Stimulated activated CD8-positive, alpha-beta memory T cell treated with anti-CD3 and anti-CD28 coated beads, Interleukin-15, amount 100 ng/mL, for 48 hours (primary cell): ENCODE data around the gene TPSB2.
"Not testable (repeated sequence)": the region's sequence is repeated elsewhere in the genome, so short reads cannot be mapped to it uniquely, and the experiment has no call there.

Experiments
- DNase-seq, 2 donors: peaks; one replicate each; pipeline ENCODE4 v3.0.0-alpha.2; 2020; ENCODE audit warnings: low read depth in 2 of 2

Gene TPSB2

GRCh38 chr16:1241081-1241480 lies 11.1 kb upstream of the TPSB2 start:
- not testable (repeated sequence) for DNase-seq

DNA sequence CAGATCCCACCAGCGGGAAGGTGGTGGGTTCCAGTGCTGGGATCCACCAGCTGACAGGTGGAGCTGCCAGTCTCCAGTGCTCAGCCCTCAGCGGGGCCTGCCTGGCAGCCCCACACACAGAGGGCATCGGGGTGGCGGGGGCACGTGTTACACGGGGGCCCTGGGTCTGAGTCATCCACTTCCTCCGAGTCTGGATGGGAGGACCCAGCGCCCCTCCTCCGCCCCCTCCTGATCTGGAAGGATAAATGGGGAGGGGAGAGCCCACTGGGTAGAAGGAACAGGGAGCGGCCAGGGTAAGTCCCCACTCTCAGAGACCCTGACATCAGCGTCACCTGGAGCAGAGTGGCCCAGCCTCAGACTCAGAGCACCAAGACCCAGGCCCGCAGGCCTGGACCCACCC lies 10.5 kb upstream of the TPSB2 start, which contains the start of gene TPSAB1:
Gene TPSAB1, plus strand, starts transcription at position 270 of the 400 bp plus-strand sequence. CDS start 234 bp downstream, outside the sequence.
- DNase-seq = not testable (repeated sequence)

DNA sequence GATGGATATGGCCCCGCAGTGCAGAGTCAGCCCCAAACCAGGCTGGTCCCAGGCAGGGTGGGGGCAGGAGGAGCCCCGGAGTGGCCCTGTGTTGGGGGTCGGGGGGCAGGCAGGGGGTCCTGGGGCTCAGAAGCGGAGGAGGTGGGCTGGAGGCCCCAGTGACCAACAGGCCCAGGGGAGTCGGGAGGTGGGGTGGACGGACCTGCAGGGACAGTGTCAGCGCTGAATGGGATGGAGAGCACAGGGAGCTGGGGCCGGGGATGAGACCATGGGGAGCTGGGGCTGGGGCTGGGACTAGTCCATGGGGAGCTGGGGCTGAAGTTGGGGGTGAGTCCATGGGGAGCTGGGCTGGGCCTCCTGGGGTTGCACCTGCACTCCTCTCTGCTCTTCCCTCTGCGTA lies 9.6 kb upstream of the TPSB2 start:
- not testable (repeated sequence) for DNase-seq

- not testable (repeated sequence) for DNase-seq
Observed at GRCh38 chr16:1238909-1239308, 8.9 kb upstream of the TPSB2 start.

DNA sequence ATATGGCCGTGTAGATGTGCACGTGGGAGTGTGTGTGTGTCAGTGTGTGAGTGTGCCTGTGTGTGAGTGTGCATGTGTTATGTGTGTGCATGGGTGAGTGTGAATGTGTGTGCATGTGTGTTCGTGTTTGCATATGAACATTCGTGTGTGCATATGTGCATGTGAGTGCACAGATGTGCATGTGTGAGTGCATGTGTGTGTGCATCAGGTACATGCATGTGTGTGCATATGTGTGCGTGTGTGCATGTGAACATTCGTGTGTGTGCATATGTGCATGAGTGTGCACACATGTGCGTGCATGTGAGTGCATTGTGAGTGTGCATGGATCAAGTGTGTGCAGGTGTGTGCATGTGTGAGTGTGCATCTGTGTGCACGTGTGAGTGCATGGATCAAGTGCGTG lies 8.0 kb upstream of the TPSB2 start:
- DNase-seq = no peak

DNA sequence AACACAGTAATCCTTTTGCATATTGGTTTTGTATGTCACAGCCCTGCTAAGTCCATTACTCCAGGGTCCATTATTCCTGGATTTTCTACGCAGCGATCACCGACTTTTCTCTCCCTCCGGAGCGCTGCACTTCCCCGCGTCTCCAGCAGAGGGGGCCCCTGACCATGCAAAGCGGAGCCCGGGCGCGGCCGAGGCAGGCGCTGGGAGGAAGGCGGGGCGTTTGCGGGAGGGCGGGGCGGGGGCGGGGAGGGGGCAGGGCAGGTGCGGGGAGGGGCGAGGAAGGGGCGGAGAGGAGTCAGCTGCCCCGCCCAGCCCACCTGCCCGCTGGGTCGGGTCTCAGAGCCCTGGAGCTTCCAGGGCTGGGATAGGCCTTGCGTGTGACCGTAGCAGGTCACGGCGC lies 6.7 kb upstream of the TPSB2 start:
- not testable (repeated sequence) for DNase-seq

DNA sequence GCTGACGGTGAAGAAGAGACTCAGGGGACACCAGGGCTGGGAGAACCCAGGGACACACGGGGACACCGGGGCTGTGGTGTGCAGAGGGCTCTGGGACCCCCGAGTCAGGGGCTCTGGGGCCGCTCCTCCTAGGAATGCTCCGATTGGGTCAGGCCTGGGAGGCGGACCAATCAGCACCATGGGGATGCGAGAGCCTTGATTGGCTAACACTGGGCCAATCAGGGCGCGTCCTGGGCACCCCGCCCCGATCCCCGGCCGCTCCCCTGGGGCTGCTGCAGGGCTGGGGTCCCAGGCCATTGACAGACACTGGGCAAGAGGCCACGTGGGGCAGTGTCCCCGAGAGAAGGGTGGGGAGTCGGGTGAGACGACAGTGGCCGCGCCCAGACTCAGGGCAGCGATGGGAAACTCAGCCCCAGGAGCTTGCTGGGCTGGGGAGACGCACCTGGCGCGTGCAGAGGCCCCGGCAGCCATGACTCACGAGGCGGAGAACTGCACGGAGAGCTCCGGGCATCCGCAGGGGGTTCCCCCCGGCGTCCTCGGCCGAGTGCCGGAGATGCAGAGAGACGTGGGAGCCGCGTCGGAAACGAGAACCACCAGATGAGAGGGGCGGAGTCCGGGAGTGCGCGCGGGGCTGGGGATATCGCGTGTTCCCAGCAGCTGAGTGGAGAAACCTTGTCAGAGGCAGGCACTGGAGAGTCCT lies 2.2 kb upstream of the TPSB2 start:
- DNase-seq = not testable (repeated sequence)

DNA sequence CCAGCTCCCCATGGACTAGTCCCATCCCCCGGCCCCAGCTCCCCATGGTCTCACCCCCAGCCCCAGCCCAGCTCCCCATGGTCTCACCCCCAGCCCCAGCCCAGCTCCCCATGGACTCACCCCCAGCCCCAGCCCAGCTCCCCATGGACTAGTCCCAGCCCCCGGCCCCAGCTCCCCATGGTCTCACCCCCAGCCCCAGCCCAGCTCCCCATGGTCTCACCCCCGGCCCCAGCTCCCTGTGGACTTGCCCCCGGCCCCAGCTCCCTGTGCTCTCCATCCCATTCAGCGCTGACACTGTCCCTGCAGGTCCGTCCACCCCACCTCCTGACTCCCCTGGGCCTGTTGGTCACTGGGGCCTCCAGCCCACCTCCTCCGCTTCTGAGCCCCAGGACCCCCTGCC lies 1.3 kb upstream of the TPSB2 start:
- not testable (repeated sequence) for DNase-seq

GRCh38 chr16:1230471-1231212 lies 658 bp upstream of the TPSB2 start:
- not testable (repeated sequence) for DNase-seq

- not testable (repeated sequence) for DNase-seq
Observed at GRCh38 chr16:1229476-1229875, 508 bp downstream of the TPSB2 start.

- not testable (repeated sequence) for DNase-seq
Observed at GRCh38 chr16:1228227-1228626, 1.8 kb downstream of the TPSB2 start.

GRCh38 chr16:1226692-1227091 lies 3.3 kb downstream of the TPSB2 start:
- DNase-seq = not testable (repeated sequence)

DNA sequence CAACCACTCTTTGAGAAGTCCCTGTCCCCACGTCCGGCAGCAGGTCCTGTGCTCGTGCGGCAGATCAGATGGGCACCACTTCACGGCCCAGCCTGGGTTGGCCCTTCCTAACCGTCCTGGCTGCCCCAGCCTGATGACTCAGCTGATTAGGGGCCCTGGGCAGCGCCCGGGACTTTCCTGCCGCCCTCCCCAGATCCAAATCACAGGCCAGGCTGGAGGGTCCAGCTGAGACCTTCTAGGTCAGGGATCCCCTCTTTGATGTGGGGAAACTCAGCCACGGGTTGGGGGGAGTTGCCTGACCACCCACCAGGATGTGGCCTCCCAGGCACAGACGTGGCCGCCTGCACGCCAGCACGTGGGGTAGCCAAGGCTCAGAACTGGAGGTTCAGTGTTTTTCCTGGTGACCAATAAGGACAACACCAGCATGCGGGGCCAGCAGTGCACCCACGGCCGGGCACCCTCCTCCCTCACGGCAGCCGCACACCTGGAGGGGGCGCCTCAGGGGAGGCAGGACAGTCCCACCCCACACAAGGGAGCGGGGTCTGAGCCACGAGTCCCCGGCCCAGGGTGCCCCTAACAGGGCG lies 4.2 kb downstream of the TPSB2 start:
- not testable (repeated sequence) for DNase-seq

GRCh38 chr16:1225051-1225451 lies 4.9 kb downstream of the TPSB2 start, which contains the start of gene TPSG1:
TPSG1 (minus strand) TSS chr16:1225268; CDS start chr16:1225252, 16 bp downstream.
- DNase-seq = no peak

DNA sequence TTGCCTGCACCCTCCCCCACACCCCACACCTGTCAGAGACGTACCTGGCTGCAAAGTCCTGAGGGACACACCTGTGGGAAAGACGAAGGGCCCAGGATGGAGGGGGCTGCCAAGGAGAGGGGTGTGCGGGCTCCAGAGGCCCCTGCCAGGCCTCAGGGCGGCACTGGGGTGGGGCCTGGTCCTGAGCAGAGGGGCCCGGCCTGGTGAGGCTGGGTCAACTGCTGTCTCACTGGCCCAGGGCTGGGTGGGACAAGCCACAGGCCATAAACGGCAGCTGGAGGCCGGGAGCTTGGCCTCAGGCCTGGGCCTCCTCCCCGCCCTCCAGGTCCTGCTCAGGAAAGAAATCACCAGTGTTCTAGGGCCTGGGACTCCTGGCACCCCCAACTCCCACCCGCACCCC lies 5.4 kb downstream of the TPSB2 start:
- DNase-seq = no peak

GRCh38 chr16:1223355-1224214 lies 6.4 kb downstream of the TPSB2 start:
- no peak for DNase-seq

GRCh38 chr16:1222553-1223354 lies 7.2 kb downstream of the TPSB2 start:
- DNase-seq = no peak

DNA sequence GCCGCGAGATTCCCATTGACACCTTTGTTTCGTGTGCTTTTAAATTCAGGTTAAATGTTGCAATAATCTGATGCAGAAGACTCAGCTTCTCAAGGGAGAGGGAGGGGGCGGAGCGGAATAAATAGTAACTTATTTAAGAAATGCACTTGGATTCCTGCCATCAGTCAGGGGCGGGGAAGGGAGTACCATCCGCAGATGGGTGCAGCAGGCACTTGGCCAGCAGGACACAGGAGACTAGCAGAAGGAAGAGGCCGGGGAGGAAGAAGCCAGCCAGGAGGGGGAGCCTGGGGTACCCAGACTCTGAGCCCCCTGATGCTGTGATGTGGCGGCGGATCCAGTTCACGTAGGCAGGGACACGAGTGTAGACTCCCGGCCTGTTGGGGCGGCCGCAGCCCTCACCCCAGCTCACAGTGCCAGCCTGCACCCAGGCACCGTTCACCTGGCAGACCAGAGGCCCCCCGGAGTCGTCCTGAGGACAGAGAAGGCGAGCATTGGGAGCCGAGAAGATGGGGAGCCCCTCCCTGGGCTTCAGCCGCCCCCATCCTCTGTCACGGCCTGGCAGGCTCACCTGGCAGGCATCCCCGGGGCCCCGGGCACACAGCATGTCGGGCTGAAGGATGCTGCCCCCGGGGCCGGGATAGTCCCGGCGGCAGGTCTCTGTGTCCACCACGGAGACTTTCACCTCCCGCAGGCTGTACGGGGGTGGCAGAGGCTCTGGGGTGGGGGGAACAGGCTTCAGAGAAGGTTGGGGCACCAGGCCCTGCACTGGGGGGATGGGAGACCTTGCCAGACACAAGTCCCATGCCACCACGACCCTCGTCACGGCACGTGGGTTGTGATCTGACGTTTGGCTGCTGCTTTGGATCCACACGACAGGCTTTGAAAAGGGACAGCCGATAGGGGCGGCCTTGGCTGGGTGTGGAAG lies 8.1 kb downstream of the TPSB2 start:
- DNase-seq = no peak

DNA sequence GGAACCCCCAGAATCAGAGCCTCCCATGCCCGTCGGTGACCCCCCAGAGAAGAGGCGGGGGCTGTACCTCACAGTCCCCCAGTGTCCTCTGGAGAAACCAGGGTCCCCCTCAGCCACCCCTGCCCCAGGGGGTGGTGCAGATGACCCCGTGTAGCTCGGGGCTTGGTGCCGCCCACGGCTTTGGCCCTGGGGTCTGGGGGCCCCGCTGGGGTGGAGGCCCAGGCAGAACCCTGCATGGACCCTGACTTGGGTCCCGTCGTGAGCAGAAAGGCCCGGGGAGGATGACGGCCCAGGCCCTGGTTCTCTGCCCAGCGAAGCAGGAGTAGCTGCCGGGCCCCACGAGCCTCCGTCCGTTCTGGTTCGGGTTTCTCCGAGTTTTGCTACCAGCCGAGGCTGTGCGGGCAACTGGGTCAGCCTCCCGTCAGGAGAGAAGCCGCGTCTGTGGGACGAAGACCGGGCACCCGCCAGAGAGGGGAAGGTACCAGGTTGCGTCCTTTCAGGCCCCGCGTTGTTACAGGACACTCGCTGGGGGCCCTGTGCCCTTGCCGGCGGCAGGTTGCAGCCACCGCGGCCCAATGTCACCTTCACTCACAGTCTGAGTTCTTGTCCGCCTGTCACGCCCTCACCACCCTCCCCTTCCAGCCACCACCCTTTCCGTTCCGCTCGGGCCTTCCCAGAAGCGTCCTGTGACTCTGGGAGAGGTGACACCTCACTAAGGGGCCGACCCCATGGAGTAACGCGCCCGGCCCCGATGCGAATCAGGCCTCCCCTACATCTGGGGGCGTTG lies 8.9 kb downstream of the TPSB2 start:
- no peak for DNase-seq
